Gastrocnemius medialis (tissue), 4 donors: ENCODE results near the gene RFWD3.

Experiments used
- POLR2A ChIP-seq, 2 donors: fragments of 450-650 bp; IDR thresholded peaks; one replicate each; pipeline ENCODE4 v1.6.1; 2017; ENCODE audit warnings: antibody characterized with exemption in 2 of 2, mild to moderate bottlenecking in 2 of 2, moderate library complexity in 2 of 2
- TF ChIP-seq, protein P1 (sequence below), 5 experiments: fragments of 450-650 bp in 3 of 5; fragments of 200-600 bp in 2 of 5; sonication (generic) in 2 of 5; IDR thresholded peaks in 4 of 5; conservative IDR thresholded peaks in 1 of 5; 1 replicate in 4 of 5; 2 replicates in 1 of 5; pipeline ENCODE4 v1.5.1; 2016 to 2019; ENCODE audit warnings: antibody characterized with exemption in 5 of 5, mild to moderate bottlenecking in 3 of 5, moderate library complexity in 3 of 5

DNA sequence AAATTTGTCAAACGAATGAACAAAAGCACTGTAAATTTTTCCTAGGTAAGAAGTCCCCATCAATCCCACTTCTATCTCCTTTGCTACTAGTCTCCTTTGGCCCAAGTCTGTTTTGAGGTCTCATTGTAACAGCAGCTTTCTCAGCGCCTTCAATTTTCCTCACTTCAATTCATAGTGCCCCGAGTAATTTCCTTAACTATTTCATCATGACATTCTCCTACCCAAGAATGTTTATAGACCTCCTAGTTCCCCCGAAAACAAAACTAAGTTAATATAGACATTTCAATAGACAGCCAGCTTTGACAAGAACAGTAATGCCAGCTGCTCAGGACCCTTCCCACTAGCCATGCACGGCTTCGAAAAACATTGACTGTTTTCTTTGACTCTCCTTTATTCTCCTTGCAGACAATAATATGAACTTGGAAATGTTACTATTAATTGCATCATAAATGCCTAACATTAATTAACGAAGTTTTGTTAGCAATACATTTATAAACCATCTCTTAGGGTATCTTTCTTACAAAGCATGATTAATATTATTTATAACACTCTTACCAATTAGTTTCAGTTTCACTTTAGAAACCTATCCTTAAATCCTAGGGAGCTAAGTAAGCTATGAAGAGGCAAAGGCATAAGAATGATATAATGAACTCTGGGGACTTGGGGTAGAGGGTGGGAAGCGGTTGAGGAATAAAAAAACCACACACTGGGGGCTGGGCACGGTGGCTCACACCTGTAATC, 82.6 kb downstream of the RFWD3 start:
- no peak for TF ChIP-seq POLR2A (IDR thresholded peaks at IDR 0.05)
- TF ChIP-seq, protein P1, sequence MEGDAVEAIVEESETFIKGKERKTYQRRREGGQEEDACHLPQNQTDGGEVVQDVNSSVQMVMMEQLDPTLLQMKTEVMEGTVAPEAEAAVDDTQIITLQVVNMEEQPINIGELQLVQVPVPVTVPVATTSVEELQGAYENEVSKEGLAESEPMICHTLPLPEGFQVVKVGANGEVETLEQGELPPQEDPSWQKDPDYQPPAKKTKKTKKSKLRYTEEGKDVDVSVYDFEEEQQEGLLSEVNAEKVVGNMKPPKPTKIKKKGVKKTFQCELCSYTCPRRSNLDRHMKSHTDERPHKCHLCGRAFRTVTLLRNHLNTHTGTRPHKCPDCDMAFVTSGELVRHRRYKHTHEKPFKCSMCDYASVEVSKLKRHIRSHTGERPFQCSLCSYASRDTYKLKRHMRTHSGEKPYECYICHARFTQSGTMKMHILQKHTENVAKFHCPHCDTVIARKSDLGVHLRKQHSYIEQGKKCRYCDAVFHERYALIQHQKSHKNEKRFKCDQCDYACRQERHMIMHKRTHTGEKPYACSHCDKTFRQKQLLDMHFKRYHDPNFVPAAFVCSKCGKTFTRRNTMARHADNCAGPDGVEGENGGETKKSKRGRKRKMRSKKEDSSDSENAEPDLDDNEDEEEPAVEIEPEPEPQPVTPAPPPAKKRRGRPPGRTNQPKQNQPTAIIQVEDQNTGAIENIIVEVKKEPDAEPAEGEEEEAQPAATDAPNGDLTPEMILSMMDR (IDR thresholded peaks at IDR 0.05 in 4 of 5, conservative IDR thresholded peaks at IDR 0.05 in 1 of 5) = no peak
